GM23248 (cell line): ENCODE measurements around the gene PDZRN4. TPM values are rescaled to one million over a fixed set of nuclear protein-coding genes. Genes with fewer than 3 reads are reported as not detected.

Experiments used
- DNase-seq: peaks from one replicate; pipeline ENCODE4 v3.0.0-alpha.2; 2015
- H2AFZ ChIP-seq: fragments of 200-600 bp; sonication (generic); 2 replicates; pipeline ENCODE4 v1.6.1; 2016; ENCODE audit warnings: antibody characterized with exemption
- H3F3A ChIP-seq: fragments of 200-600 bp; sonication (generic); 2 replicates; pipeline ENCODE4 v1.6.1; 2016; ENCODE audit warnings: mild to moderate bottlenecking, antibody characterized with exemption, mixed run types; ENCODE audit not compliant: insufficient read depth
- H3K27ac ChIP-seq: fragments of 200-600 bp; sonication (generic); 2 replicates; pipeline ENCODE4 v1.5.1; 2016; ENCODE audit warnings: mild to moderate bottlenecking
- H3K27me3 ChIP-seq: fragments of 200-600 bp; sonication (generic); replicated peaks from 2 replicates; pipeline ENCODE4 v1.6.1; 2016; ENCODE audit warnings: mild to moderate bottlenecking; ENCODE audit not compliant: insufficient read depth
- H3K36me3 ChIP-seq: fragments of 200-600 bp; sonication (generic); 2 replicates; pipeline ENCODE4 v1.6.1; 2016; ENCODE audit warnings: low read depth, mild to moderate bottlenecking
- H3K4me1 ChIP-seq: fragments of 200-600 bp; sonication (generic); 2 replicates; pipeline ENCODE4 v1.6.1; 2016; ENCODE audit warnings: mild to moderate bottlenecking; ENCODE audit not compliant: insufficient read depth
- H3K4me2 ChIP-seq: fragments of 200-600 bp; sonication (generic); one replicate; pipeline ENCODE4 v1.6.1; 2016; ENCODE audit warnings: mild to moderate bottlenecking; ENCODE audit not compliant: unreplicated experiment
- H3K4me3 ChIP-seq: fragments of 200-600 bp; sonication (generic); 2 replicates; pipeline ENCODE4 v1.5.1; 2016; ENCODE audit warnings: mild to moderate bottlenecking
- H3K79me2 ChIP-seq: fragments of 200-600 bp; sonication (generic); 2 replicates; pipeline ENCODE4 v1.6.1; 2016; ENCODE audit warnings: mild to moderate bottlenecking; ENCODE audit not compliant: insufficient read depth
- H3K9ac ChIP-seq: fragments of 200-600 bp; sonication (generic); 2 replicates; pipeline ENCODE4 v1.6.1; 2016; ENCODE audit warnings: mild to moderate bottlenecking
- H3K9me2 ChIP-seq: fragments of 200-600 bp; sonication (generic); 2 replicates; pipeline ENCODE4 v1.6.1; 2016; ENCODE audit warnings: mixed run types, mild to moderate bottlenecking, moderate library complexity; ENCODE audit not compliant: insufficient read depth
- H3K9me3 ChIP-seq: fragments of 200-600 bp; sonication (generic); one replicate; pipeline ENCODE4 v1.6.1; 2017; ENCODE audit warnings: low read depth
- H4K20me1 ChIP-seq: fragments of 200-600 bp; sonication (generic); 2 replicates; pipeline ENCODE4 v1.6.0; 2016; ENCODE audit not compliant: insufficient read depth
- EZH2 ChIP-seq: fragments of 200-600 bp; sonication (generic); IDR thresholded peaks from 2 replicates; pipeline ENCODE4 v1.6.1; 2018; ENCODE audit warnings: antibody characterized with exemption, mild to moderate bottlenecking; ENCODE audit not compliant: insufficient read depth, poor library complexity, severe bottlenecking
- EZH2phosphoT487 ChIP-seq: fragments of 200-600 bp; sonication (generic); IDR thresholded peaks from 2 replicates; pipeline ENCODE4 v1.6.1; 2018; ENCODE audit warnings: antibody characterized with exemption, moderate library complexity, mild to moderate bottlenecking, low read depth; ENCODE audit not compliant: insufficient read depth
- WGBS, 2 experiments: methylation state at CpG; one replicate each; pipeline ENCODE4 v1.1.6; 2015 to 2017; ENCODE audit warnings: low lambda C conversion rate in 2 of 2, low coverage in 1 of 2; ENCODE audit errors: missing lambda C conversion rate in 2 of 2; 5-methylcytosine and 5-hydroxymethylcytosine counted together
- in situ Hi-C: fragments of 300-500 bp; cut with MboI; formaldehyde crosslinking; loops from 2 replicates; pipeline ENCODE4 v1.15.0; 2020
- polyA plus RNA-seq: library from polyadenylated mRNA; unstranded; fragments of >200 nt; fragmentation: Nextera tagmentation; extraction: Ambion mirVana; gene quantifications from 2 replicates; pipeline ENCODE4 v1.2.1, GENCODE V29; 2016
- total RNA-seq: library from RNA; depleted of rRNA; stranded (reverse); fragments of >200 nt; shearing (Covaris generic); gene quantifications from 2 replicates; pipeline ENCODE4 v1.2.3, GENCODE V29; 2014

PDZRN4 gene
- total and polyA plus RNA-seq, 2 experiments from 2014 or later, result not detected

GRCh38 chr12:41269056-41269455 lies 80.9 kb downstream of the PDZRN4 start:
- no peaks in the 10 kb centered on the region for H3K9me3 ChIP-seq
- in situ Hi-C loops, result no loop called here
- no peak for DNase-seq
- H3F3A ChIP-seq, result no peaks in the 10 kb centered on the region
- H3K79me2 ChIP-seq, result no peaks in the 10 kb centered on the region
- TF ChIP-seq EZH2 (no peak), EZH2phosphoT487 (no peak)
- H3K27ac ChIP-seq, result no peak overlapping the region
- no peaks in the 10 kb centered on the region for H3K9me2 ChIP-seq
- no peak overlapping the region for H3K4me2 ChIP-seq
- H4K20me1 ChIP-seq, result no peaks in the 10 kb centered on the region
- H3K27me3 ChIP-seq, result no peaks in the 10 kb centered on the region
- no peaks in the 10 kb centered on the region for H3K4me1 ChIP-seq
- H2AFZ ChIP-seq, result no peak overlapping the region
- no peak overlapping the region for H3K4me3 ChIP-seq
- H3K36me3 ChIP-seq, result no peaks in the 10 kb centered on the region
- 61 to 85% methylated on average over 1 of the region's 1 CpG for WGBS, 2 experiments
- H3K9ac ChIP-seq, result no peak overlapping the region

DNA sequence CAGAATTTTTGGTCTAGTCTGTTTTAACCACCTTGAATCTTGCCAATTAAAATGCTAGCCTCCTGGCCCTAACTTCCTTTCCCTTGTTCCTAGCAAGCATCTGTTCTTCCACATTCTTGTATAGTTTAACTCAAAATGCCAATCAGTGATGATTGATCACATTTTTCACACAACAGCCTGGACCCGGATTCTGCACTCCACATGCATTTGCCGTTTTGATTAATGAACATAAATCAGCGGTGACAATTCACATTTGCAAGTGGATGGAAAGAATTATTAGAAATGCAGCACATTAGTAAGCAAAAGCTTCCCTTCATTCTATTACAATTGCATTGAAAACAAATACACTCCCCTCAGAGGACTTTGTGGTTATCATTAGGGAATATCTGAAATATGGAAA lies 83.4 kb downstream of the PDZRN4 start:
- no peak for DNase-seq
- H3K9me2 ChIP-seq, result no peaks in the 10 kb centered on the region
- no peak overlapping the region for H3K4me2 ChIP-seq
- no peaks in the 10 kb centered on the region for H3F3A ChIP-seq
- H3K79me2 ChIP-seq, result no peaks in the 10 kb centered on the region
- H3K4me1 ChIP-seq, result no peaks in the 10 kb centered on the region
- no peak overlapping the region for H3K9ac ChIP-seq
- no peak overlapping the region for H2AFZ ChIP-seq
- no peaks in the 10 kb centered on the region for H3K9me3 ChIP-seq
- no peak overlapping the region for H3K4me3 ChIP-seq
- no peaks in the 10 kb centered on the region for H3K27me3 ChIP-seq
- no peak for TF ChIP-seq EZH2phosphoT487
- TF ChIP-seq EZH2, result no peak
- no peaks in the 10 kb centered on the region for H4K20me1 ChIP-seq
- in situ Hi-C loops, result loop anchor here (10.0 kb wide), 1 partner anchor 753 kb away; no protein-coding TSS in a partner anchor
- no peak overlapping the region for H3K27ac ChIP-seq
- no peaks in the 10 kb centered on the region for H3K36me3 ChIP-seq
- 30 to 34% methylated on average over 3 of the region's 3 CpGs for WGBS, 2 experiments

DNA sequence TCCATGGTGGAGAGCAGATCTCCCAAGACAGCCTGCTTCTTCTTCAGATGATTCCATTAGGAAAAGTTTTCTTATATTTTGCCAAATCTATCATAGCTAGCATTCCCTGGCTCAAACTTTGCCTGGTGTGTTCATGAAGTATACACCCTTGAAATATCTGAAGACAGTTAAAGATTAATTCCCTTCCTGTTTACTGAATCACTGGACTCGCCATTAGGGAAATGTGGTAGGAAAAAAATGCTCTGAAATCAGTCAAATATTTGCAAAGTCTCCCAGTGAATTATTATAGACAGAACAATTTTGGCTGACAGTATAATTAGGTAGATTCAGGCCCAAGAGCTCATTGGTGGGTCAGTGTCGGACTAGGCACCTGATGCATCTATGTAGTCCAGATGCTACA lies 86.5 kb downstream of the PDZRN4 start:
- no peaks in the 10 kb centered on the region for H3K4me1 ChIP-seq
- 43 to 47% methylated on average over 2 of the region's 2 CpGs for WGBS, 2 experiments
- no peaks in the 10 kb centered on the region for H4K20me1 ChIP-seq
- no peaks in the 10 kb centered on the region for H3K9me2 ChIP-seq
- H3K79me2 ChIP-seq, result no peaks in the 10 kb centered on the region
- H3K4me2 ChIP-seq, result no peak overlapping the region
- H3K9ac ChIP-seq, result no peak overlapping the region
- no peaks in the 10 kb centered on the region for H3K27me3 ChIP-seq
- H3K9me3 ChIP-seq, result no peaks in the 10 kb centered on the region
- H3K4me3 ChIP-seq, result no peak overlapping the region
- TF ChIP-seq EZH2 (no peak), EZH2phosphoT487 (no peak)
- no peaks in the 10 kb centered on the region for H3K36me3 ChIP-seq
- in situ Hi-C loops, result loop anchor here (10.0 kb wide), 1 partner anchor 750 kb away; no protein-coding TSS in a partner anchor
- no peaks in the 10 kb centered on the region for H3F3A ChIP-seq
- H3K27ac ChIP-seq, result no peak overlapping the region
- DNase-seq, result no peak
- H2AFZ ChIP-seq, result no peak overlapping the region

- no peaks in the 10 kb centered on the region for H3K36me3 ChIP-seq
- H4K20me1 ChIP-seq, result no peaks in the 10 kb centered on the region
- no peak overlapping the region for H3K4me3 ChIP-seq
- no peaks in the 10 kb centered on the region for H3K4me1 ChIP-seq
- H3K9me2 ChIP-seq, result no peaks in the 10 kb centered on the region
- 31 to 33% methylated on average over 15 of the region's 15 CpGs for WGBS, 2 experiments
- peak; percentile 75 for DNase-seq
- H3K79me2 ChIP-seq, result no peaks in the 10 kb centered on the region
- no peak overlapping the region for H2AFZ ChIP-seq
- H3K27me3 ChIP-seq, result no peaks in the 10 kb centered on the region
- H3K9me3 ChIP-seq, result no peaks in the 10 kb centered on the region
- H3K27ac ChIP-seq, result no peak overlapping the region
- no peak overlapping the region for H3K9ac ChIP-seq
- H3K4me2 ChIP-seq, result no peak overlapping the region
- TF ChIP-seq EZH2phosphoT487 (no peak), EZH2 (no peak)
- in situ Hi-C loops, result loop anchor here (10.0 kb wide), 1 partner anchor 747 kb away; no protein-coding TSS in a partner anchor
- no peaks in the 10 kb centered on the region for H3F3A ChIP-seq
These were observed 89.2 kb downstream of the PDZRN4 start for GRCh38 chr12:41277100-41277945.
